DOHH2 (cell line): ENCODE data around the gene MID1.

Source experiments
- H3F3A ChIP-seq: fragments of 200-600 bp; sonication (generic), shearing (Covaris generic); 2 replicates; pipeline ENCODE4 v1.6.0; 2016; ENCODE audit warnings: antibody characterized with exemption, mild to moderate bottlenecking; ENCODE audit not compliant: control insufficient read depth, insufficient read depth
- H3K27ac ChIP-seq: fragments of 200-600 bp; sonication (generic); 2 replicates; pipeline ENCODE4 v1.5.1; 2014; ENCODE audit warnings: low read depth, mild to moderate bottlenecking, low read length, moderate library complexity
- H3K27me3 ChIP-seq: fragments of 200-600 bp; sonication (generic); 2 replicates; pipeline ENCODE4 v1.6.1; 2014; ENCODE audit warnings: mild to moderate bottlenecking, low read length, mixed read lengths; ENCODE audit not compliant: control insufficient read depth
- H3K36me3 ChIP-seq: fragments of 200-600 bp; sonication (generic); 2 replicates; pipeline ENCODE4 v1.6.1; 2014; ENCODE audit warnings: mild to moderate bottlenecking, low read length, moderate library complexity, mixed read lengths; ENCODE audit not compliant: control insufficient read depth
- H3K4me1 ChIP-seq: fragments of 200-600 bp; sonication (generic); 2 replicates; pipeline ENCODE4 v1.6.1; 2014; ENCODE audit warnings: mild to moderate bottlenecking, low read length, mixed read lengths; ENCODE audit not compliant: control insufficient read depth
- H3K4me2 ChIP-seq: fragments of 200-600 bp; sonication (generic); 2 replicates; pipeline ENCODE4 v1.6.0; 2014; ENCODE audit warnings: mild to moderate bottlenecking, low read length, moderate library complexity
- H3K4me3 ChIP-seq: fragments of 200-600 bp; sonication (generic); 2 replicates; pipeline ENCODE4 v1.5.1; 2014; ENCODE audit warnings: mild to moderate bottlenecking, low read length, mixed read lengths
- H3K79me2 ChIP-seq: fragments of 200-600 bp; sonication (generic); 2 replicates; pipeline ENCODE4 v1.6.1; 2014; ENCODE audit warnings: mild to moderate bottlenecking, low read length, mixed read lengths; ENCODE audit not compliant: control insufficient read depth
- H3K9me2 ChIP-seq: fragments of 200-600 bp; sonication (generic); replicated peaks from 2 replicates; pipeline ENCODE4 v1.6.1; 2014; ENCODE audit warnings: mild to moderate bottlenecking, low read length, mixed read lengths; ENCODE audit not compliant: control insufficient read depth
- H3K9me3 ChIP-seq: fragments of 200-600 bp; sonication (generic); 2 replicates; pipeline ENCODE4 v1.6.1; 2014; ENCODE audit warnings: antibody characterized with exemption, low read length, mixed read lengths; ENCODE audit not compliant: control insufficient read depth, insufficient read depth
- H4K20me1 ChIP-seq: fragments of 200-600 bp; sonication (generic); 2 replicates; pipeline ENCODE4 v1.6.0; 2014; ENCODE audit warnings: low read depth, mild to moderate bottlenecking, antibody characterized with exemption, low read length, moderate library complexity; ENCODE audit not compliant: control insufficient read depth, insufficient read depth
- CTCF ChIP-seq: fragments of 200-600 bp; sonication (generic); IDR thresholded peaks from one replicate; pipeline ENCODE4 v1.5.1; 2014; ENCODE audit warnings: antibody characterized with exemption, mild to moderate bottlenecking, low read depth, low read length; ENCODE audit not compliant: poor library complexity, severe bottlenecking
- EZH2phosphoT487 ChIP-seq: fragments of 200-600 bp; sonication (generic); IDR thresholded peaks from 2 replicates; pipeline ENCODE4 v1.6.1; 2017; ENCODE audit warnings: borderline replicate concordance, mild to moderate bottlenecking, antibody characterized with exemption, low read length, moderate library complexity, mixed read lengths

The MID1 gene

GRCh38 chrX:10608099-10608498, 12.3 kb downstream of the MID1 start:
- Histone ChIP-seq H3K4me2 (no peak overlapping the region), H3K36me3 (no peaks in the 10 kb centered on the region), H4K20me1 (no peaks in the 10 kb centered on the region), H3K4me1 (no peaks in the 10 kb centered on the region), H3K79me2 (no peaks in the 10 kb centered on the region), H3F3A (no peaks in the 10 kb centered on the region), H3K27ac (no peak overlapping the region), H3K4me3 (no peak overlapping the region), H3K27me3 (no peaks in the 10 kb centered on the region), H3K9me2 (no peaks in the 10 kb centered on the region), H3K9me3 (no peaks in the 10 kb centered on the region)
- TF ChIP-seq EZH2phosphoT487, result no peak
- no peak for TF ChIP-seq CTCF

- Histone ChIP-seq H3K9me2 (no peaks in the 10 kb centered on the region), H3K27ac (no peak overlapping the region), H3K79me2 (no peaks in the 10 kb centered on the region), H3F3A (no peaks in the 10 kb centered on the region), H3K4me3 (no peak overlapping the region), H3K4me1 (no peaks in the 10 kb centered on the region), H3K27me3 (no peaks in the 10 kb centered on the region), H3K4me2 (no peak overlapping the region), H3K36me3 (no peaks in the 10 kb centered on the region), H3K9me3 (no peaks in the 10 kb centered on the region), H4K20me1 (no peaks in the 10 kb centered on the region)
- TF ChIP-seq EZH2phosphoT487, result no peak
- no peak for TF ChIP-seq CTCF
Measured at GRCh38 chrX:10607233-10607632, 13.2 kb downstream of the MID1 start.

GRCh38 chrX:10603612-10604011, 16.8 kb downstream of the MID1 start:
- H3K9me2 ChIP-seq, result no peaks in the 10 kb centered on the region
- H3K9me3 ChIP-seq, result no peaks in the 10 kb centered on the region
- no peaks in the 10 kb centered on the region for H3K36me3 ChIP-seq
- no peak overlapping the region for H3K4me2 ChIP-seq
- no peaks in the 10 kb centered on the region for H3F3A ChIP-seq
- TF ChIP-seq EZH2phosphoT487, result no peak
- no peak for TF ChIP-seq CTCF
- H3K4me3 ChIP-seq, result no peak overlapping the region
- H4K20me1 ChIP-seq, result no peaks in the 10 kb centered on the region
- no peaks in the 10 kb centered on the region for H3K27me3 ChIP-seq
- no peaks in the 10 kb centered on the region for H3K79me2 ChIP-seq
- no peaks in the 10 kb centered on the region for H3K4me1 ChIP-seq
- H3K27ac ChIP-seq, result no peak overlapping the region

- H3K9me2 ChIP-seq, result no peaks in the 10 kb centered on the region
- H3K79me2 ChIP-seq, result no peaks in the 10 kb centered on the region
- H3F3A ChIP-seq, result no peaks in the 10 kb centered on the region
- no peaks in the 10 kb centered on the region for H3K27me3 ChIP-seq
- H3K27ac ChIP-seq, result no peak overlapping the region
- no peak overlapping the region for H3K4me3 ChIP-seq
- no peak overlapping the region for H3K4me2 ChIP-seq
- H4K20me1 ChIP-seq, result no peaks in the 10 kb centered on the region
- no peaks in the 10 kb centered on the region for H3K36me3 ChIP-seq
- H3K9me3 ChIP-seq, result no peaks in the 10 kb centered on the region
- no peaks in the 10 kb centered on the region for H3K4me1 ChIP-seq
- TF ChIP-seq EZH2phosphoT487 (no peak), CTCF (no peak)
Measured at GRCh38 chrX:10602646-10603045, 17.7 kb downstream of the MID1 start.
